GM12801 (cell line): ENCODE results near the gene TRPM3.

Experiments
- TF ChIP-seq, protein P1 (sequence below): IDR thresholded peaks from one replicate; pipeline ENCODE4 v1.5.1; 2011; ENCODE audit warnings: control low read depth; ENCODE audit not compliant: insufficient read length; ENCODE audit errors: extremely low read depth

TRPM3 gene

DNA sequence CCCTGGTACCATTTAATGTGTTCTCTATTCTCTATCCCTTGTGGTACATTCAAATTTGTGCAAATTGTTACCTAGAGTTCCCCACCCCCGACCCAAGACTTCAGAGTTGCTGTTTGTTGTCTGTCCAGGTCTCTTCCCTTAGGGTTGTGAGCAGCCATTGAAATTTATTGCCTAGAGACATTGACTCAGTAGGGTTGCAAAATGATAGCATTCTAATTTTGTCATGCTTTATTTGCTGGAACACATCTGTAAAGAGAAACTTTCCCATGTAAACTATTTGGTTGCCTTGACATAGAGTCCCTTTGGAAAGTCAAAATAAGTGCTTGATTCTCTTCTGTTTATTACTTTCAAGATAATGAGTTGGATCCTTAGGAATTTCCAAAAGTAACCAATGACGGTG lies 615.3 kb downstream of the TRPM3 start:
- TF ChIP-seq, protein P1, sequence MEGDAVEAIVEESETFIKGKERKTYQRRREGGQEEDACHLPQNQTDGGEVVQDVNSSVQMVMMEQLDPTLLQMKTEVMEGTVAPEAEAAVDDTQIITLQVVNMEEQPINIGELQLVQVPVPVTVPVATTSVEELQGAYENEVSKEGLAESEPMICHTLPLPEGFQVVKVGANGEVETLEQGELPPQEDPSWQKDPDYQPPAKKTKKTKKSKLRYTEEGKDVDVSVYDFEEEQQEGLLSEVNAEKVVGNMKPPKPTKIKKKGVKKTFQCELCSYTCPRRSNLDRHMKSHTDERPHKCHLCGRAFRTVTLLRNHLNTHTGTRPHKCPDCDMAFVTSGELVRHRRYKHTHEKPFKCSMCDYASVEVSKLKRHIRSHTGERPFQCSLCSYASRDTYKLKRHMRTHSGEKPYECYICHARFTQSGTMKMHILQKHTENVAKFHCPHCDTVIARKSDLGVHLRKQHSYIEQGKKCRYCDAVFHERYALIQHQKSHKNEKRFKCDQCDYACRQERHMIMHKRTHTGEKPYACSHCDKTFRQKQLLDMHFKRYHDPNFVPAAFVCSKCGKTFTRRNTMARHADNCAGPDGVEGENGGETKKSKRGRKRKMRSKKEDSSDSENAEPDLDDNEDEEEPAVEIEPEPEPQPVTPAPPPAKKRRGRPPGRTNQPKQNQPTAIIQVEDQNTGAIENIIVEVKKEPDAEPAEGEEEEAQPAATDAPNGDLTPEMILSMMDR = no peak

DNA sequence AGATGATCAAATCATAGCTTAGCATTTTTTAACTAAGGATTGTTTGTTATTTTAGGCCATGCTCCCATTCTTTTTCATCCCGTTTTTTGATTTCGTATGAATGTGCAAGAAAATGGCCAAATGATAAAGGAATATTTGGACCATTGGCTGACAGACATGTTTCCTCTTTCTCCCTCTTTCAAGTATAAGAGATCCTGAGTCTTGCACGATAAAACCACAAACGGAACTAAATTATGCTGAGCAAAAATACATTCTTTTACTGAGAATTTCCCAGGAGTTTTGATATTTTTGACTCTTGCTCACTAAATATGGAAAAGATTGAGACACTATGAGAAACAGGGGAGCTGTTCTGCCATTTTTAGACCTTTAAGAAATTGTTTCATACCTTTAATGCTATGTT lies 616.6 kb downstream of the TRPM3 start:
- TF ChIP-seq, protein P1 = no peak

DNA sequence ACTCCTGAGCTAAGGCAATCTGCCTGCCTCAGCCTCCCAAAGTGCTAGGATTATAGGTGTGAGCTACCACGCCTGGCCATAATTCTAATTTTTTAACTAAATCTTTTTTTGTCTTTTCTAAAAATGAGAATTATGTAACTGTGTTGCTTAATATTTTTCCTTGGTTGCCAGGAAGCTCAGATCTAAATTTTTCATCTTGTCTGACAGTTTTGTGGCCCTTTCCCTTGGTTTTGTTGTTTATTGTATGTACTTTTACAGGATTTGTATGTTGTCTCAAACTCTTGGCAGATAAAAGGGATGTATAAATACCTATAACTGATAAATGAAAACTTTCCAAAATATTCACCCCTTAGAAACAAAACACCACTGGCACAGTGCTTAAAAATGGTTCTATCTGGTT lies 618.7 kb downstream of the TRPM3 start:
- TF ChIP-seq, protein P1 = no peak

DNA sequence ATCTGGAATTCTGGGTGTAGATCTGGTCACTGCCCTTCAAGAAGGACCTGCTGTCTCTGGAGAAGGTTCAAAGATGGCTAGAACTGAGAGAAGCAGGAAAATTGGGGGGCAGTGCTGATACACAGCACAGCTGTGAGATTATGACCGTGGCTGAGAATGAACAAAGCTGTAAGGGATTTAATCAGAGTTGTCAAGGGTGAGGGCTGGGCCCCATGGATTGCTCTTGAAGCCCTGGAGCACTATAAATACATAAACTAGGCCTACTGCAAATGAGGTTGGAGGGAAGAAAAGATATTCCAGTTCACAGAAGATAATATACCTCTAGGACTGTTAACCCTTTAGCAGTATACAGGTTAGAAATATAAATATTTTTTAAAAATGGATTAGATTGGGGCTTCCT lies 620.6 kb downstream of the TRPM3 start:
- TF ChIP-seq, protein P1 = no peak

DNA sequence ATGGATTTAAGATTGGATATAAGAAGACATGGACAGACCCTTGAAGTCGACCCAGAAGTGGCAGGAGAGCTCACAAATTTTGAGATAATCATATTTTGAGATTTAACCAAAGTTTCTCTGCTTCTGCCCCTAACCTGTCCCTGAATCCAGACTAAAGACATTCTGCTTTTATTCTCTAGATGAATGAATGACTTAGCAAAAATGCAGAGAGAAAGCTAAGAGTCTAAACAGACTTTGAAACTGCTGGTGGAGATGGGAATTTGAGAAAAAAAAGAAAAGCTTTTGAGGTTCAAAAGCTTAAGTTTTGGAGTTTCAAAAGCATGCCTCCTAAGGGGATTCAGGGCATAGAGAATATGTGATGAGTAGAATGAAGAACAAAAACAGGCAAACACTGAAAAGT lies 621.8 kb downstream of the TRPM3 start:
- TF ChIP-seq, protein P1 = no peak

DNA sequence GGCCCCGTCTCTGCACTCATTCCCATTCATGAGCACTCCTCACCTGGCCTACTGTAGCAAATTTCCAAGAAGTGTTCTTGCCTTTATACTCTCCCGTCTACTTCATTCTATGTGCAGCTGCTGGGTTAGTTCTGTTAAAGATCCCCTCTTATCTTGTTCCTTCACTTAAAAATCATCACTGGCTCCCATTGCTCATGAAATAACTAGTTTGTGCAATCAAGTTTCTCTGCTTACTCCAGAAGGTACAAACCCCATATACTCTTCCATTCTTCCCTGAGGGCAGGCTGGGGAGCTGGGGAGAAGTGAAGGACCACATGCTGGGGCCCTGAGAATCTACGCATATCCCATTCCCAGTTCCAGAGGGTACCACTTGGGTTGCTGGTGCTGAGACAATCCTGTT lies 622.6 kb downstream of the TRPM3 start:
- TF ChIP-seq, protein P1 = no peak

DNA sequence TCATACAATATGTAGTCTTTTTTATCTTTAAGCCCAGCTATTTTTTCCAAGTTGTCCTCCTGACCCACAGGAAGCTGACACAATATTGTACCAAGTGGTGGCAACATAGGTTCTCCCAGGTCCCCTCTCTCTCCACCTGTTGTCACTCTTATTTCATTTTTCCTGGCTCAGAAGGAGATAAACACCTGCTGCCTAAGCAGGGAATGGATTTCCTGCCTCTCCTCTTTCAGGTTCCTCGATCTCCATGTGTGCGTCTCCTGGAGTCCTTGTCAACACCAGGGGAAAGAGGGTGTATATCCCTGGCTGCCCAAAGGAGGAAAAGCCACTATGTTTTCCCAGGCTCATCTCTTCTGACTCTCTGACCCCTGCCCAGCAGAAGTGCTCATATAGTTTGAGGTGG lies 625.2 kb downstream of the TRPM3 start:
- TF ChIP-seq, protein P1 = no peak

DNA sequence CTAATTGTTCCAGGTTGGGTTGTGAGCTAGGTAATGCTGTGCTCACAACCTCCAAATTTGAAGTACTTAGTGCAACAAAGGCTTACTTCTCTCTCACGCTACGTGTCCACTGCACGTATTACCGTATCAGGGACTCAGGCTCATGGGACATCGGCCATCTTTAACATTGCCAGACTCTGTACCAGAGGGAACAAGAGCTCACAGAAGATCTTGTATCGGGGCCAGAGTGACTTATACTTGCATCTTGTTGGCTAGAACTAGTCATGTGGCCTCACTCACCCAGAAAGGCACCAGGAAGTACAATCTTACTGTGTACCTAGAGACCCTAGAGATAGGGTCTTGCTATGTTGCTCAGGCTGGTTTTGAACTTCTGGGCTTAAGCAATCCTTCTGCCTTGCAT lies 625.9 kb downstream of the TRPM3 start:
- TF ChIP-seq, protein P1 = no peak
